ENCODE data around the gene UNC119B.

Gene UNC119B

GRCh38 chr12:120758798-120759590 lies 48.7 kb downstream of the UNC119B start:
- Histone ChIP-seq H3K4me1 (ENCODE audit: control insufficient read depth, insufficient read depth, low read length) (peaks cover 3% of the 10 kb centered on the region; the same call in 1 of the 2 replicates), H3K27ac (ENCODE audit: extremely low read depth, low read depth, low read length) (no peak overlapping the region), H3K36me3 (ENCODE audit: control insufficient read depth in 2 of 2, insufficient read depth in 1 of 2, low read length in 2 of 2) (peaks cover 0 to 28% of the 10 kb centered on the region in 2 experiments; a peak in 2 of 3 replicates), H3K4me3 (ENCODE audit: low read depth, low read length) (no peak overlapping the region), H3K9me3 (ENCODE audit: control insufficient read depth, insufficient read depth, low read depth, low read length) (no peaks in the 10 kb centered on the region)
- CTCF ChIA-PET = interaction anchor here (0.6 to 1.0 kb wide), 2 partner anchors 178 to 213 kb away, joined by 3 to 5 read pairs; no protein-coding TSS in a partner anchor
- TF ChIP-seq ZNF174 (tag by site-specific recombination; IDR thresholded peaks at IDR 0.05) (no peak), ZFP37 (tag by site-specific recombination; IDR thresholded peaks at IDR 0.05) (no peak), ZNF692 (tag by site-specific recombination; IDR thresholded peaks at IDR 0.05) (no peak), ZNF837 (tag by site-specific recombination; IDR thresholded peaks at IDR 0.05) (no peak), ZXDB (tag by site-specific recombination; IDR thresholded peaks at IDR 0.05) (no peak), ZNF518A (tag by site-specific recombination; conservative IDR thresholded peaks at IDR 0.05; ENCODE audit: low read depth) (no peak), ZNF449 (tag by site-specific recombination; IDR thresholded peaks at IDR 0.05) (no peak), ZIC2 (tag by site-specific recombination; IDR thresholded peaks at IDR 0.05) (no peak), RBAK (tag by site-specific recombination; IDR thresholded peaks at IDR 0.05) (no peak), SALL2 (tag by site-specific recombination; IDR thresholded peaks at IDR 0.05; ENCODE audit: borderline replicate concordance) (no peak)
- POLR2A ChIA-PET = interaction anchor here (0.5 kb wide), 1 partner anchor 12 kb away, joined by 3 read pairs; no protein-coding TSS in a partner anchor

GRCh38 chr12:120759591-120760348 lies 49.5 kb downstream of the UNC119B start:
- H3K9me3 ChIP-seq (ENCODE audit: control insufficient read depth, insufficient read depth, low read depth, low read length) = no peaks in the 10 kb centered on the region
- H3K4me3 ChIP-seq (ENCODE audit: low read depth, low read length) = no peak overlapping the region
- peaks cover 0 to 36% of the 10 kb centered on the region in 2 experiments; a peak in 2 of 3 replicates for H3K36me3 ChIP-seq (ENCODE audit: control insufficient read depth in 2 of 2, insufficient read depth in 1 of 2, low read length in 2 of 2)
- no peak overlapping the region for H3K27ac ChIP-seq (ENCODE audit: extremely low read depth, low read depth, low read length)
- peak; percentile 46; the same call in 1 of the 2 replicates for TF ChIP-seq ZIC2 (tag by site-specific recombination; IDR thresholded peaks at IDR 0.05)
- TF ChIP-seq ZBTB10 (tag by site-specific recombination; IDR thresholded peaks at IDR 0.05) = no peak
- TF ChIP-seq ZFP69B (tag by site-specific recombination; IDR thresholded peaks at IDR 0.05) = no peak
- TF ChIP-seq OSR2 (tag by site-specific recombination; IDR thresholded peaks at IDR 0.05) = 0 out of 2 replicates have a peak, but pooled peaks have one; percentile 27
- no peak for TF ChIP-seq REPIN1 (tag by site-specific recombination; IDR thresholded peaks at IDR 0.05; ENCODE audit: low read depth)
- peak; percentile 47; the same call in 1 of the 2 replicates for TF ChIP-seq SCRT2 (tag by site-specific recombination; IDR thresholded peaks at IDR 0.05)
- TF ChIP-seq WT1 (tag by site-specific recombination; IDR thresholded peaks at IDR 0.05) = peak; percentile 48; the same call in 1 of the 2 replicates
- H3K4me1 ChIP-seq (ENCODE audit: control insufficient read depth, insufficient read depth, low read length) = peaks cover 3% of the 10 kb centered on the region; the same call in 1 of the 2 replicates
- ChIA-PET CTCF (interaction anchor here (1.0 kb wide), 1 partner anchor 212 kb away, joined by 3 read pairs; no protein-coding TSS in a partner anchor), POLR2A (no interaction called here)

Data from HEK293 (cell line).